ENCODE measurements around the gene TRAPPC3. TPM values are rescaled to one million over a fixed set of nuclear protein-coding genes. Genes with fewer than 3 reads are reported as not detected.

Gene TRAPPC3
- total and polyA plus RNA-seq, 3 experiments from 2014 or later = 61.7 to 117 (median 63.1) TPM

- ChIA-PET POLR2A (no interaction called here), CTCF (interaction anchor here (1.8 to 6.0 kb wide), 3 partner anchors 29 to 131 kb away, joined by 5 to 57 read pairs (median 8); no protein-coding TSS in a partner anchor)
- H3K36me3 ChIP-seq (ENCODE audit: insufficient read depth, low read length) = no peaks in the 10 kb centered on the region
Measured at GRCh38 chr1:36154335-36154734, 5.0 kb upstream of the TRAPPC3 start.

GRCh38 chr1:36153476-36153875 is 4.2 kb upstream of the TRAPPC3 start:
- Histone ChIP-seq H3K27me3 (ENCODE audit: insufficient read depth, low read length, poor library complexity, severe bottlenecking) (no peaks in the 10 kb centered on the region), H3K4me1 (ENCODE audit: insufficient read depth, low read length) (peaks cover 70% of the 10 kb centered on the region), H3K9me3 (ENCODE audit: low read length) (no peaks in the 10 kb centered on the region), H3K27ac (ENCODE audit: low read depth, low read length) (no peak overlapping the region), H3K4me3 (ENCODE audit: low read length) (no peak overlapping the region), H3K36me3 (ENCODE audit: insufficient read depth, low read length) (no peaks in the 10 kb centered on the region)
- H3K27ac Mint-ChIP-seq = peak overlapping the region; percentile 50 to 98 (median 78)
- H3K27me3 Mint-ChIP-seq = peaks cover 0 to 1% of the 10 kb centered on the region in 2 donors
- H3K4me3 Mint-ChIP-seq = peak overlapping the region; percentile 25 to 96 (median 39)
- peaks cover 0 to 25% (median 0%) of the 10 kb centered on the region in 3 donors for H3K36me3 Mint-ChIP-seq
- ChIA-PET CTCF (interaction anchor here (2.4 to 6.0 kb wide), 2 partner anchors 35 to 132 kb away, joined by 8 to 57 read pairs; no protein-coding TSS in a partner anchor), POLR2A (interaction anchor here (1.1 kb wide), 1 partner anchor 41 kb away, joined by 7 read pairs; no protein-coding TSS in a partner anchor)
- no peaks in the 10 kb centered on the region for H3K9me3 Mint-ChIP-seq
- peaks cover 70 to 81% (median 72%) of the 10 kb centered on the region in 3 donors for H3K4me1 Mint-ChIP-seq
- no peak for DNase-seq

More at GRCh38 chr1:36154335-36154734, 5.0 kb upstream of the TRAPPC3 start:
- peaks cover 73% of the 10 kb centered on the region for H3K4me1 ChIP-seq (ENCODE audit: insufficient read depth, low read length)
- no peaks in the 10 kb centered on the region for H3K27me3 ChIP-seq (ENCODE audit: insufficient read depth, low read length, poor library complexity, severe bottlenecking)
- H3K4me3 ChIP-seq (ENCODE audit: low read length) = no peak overlapping the region
- DNase-seq = no peak
- H3K27ac ChIP-seq (ENCODE audit: low read depth, low read length) = no peak overlapping the region
- Mint-ChIP-seq H3K4me1 (peaks cover 69 to 79% (median 71%) of the 10 kb centered on the region in 3 donors), H3K9me3 (no peaks in the 10 kb centered on the region), H3K27ac (peak overlapping the region; percentile 74 to 97 (median 92)), H3K27me3 (peaks cover 0 to under 1% of the 10 kb centered on the region in 2 donors), H3K36me3 (peaks cover 0 to 23% (median 0%) of the 10 kb centered on the region in 3 donors), H3K4me3 (peak overlapping the region; percentile 81 to 96 (median 87))
- no peaks in the 10 kb centered on the region for H3K9me3 ChIP-seq (ENCODE audit: low read length)

GRCh38 chr1:36151845-36152203 is 2.5 kb upstream of the TRAPPC3 start:
- Histone ChIP-seq H3K4me3 (ENCODE audit: low read length) (peak overlapping the region; percentile 60), H3K27ac (ENCODE audit: low read depth, low read length) (peak overlapping the region; percentile 87), H3K27me3 (ENCODE audit: insufficient read depth, low read length, poor library complexity, severe bottlenecking) (no peaks in the 10 kb centered on the region), H3K4me1 (ENCODE audit: insufficient read depth, low read length) (peaks cover 66% of the 10 kb centered on the region), H3K36me3 (ENCODE audit: insufficient read depth, low read length) (no peaks in the 10 kb centered on the region), H3K9me3 (ENCODE audit: low read length) (no peaks in the 10 kb centered on the region)
- DNase-seq = peak; percentile 50 to 74 (median 61)
- Mint-ChIP-seq H3K9me3 (no peaks in the 10 kb centered on the region), H3K36me3 (peaks cover 0 to 11% (median 2%) of the 10 kb centered on the region in 3 donors), H3K27me3 (peaks cover 0 to 1% of the 10 kb centered on the region in 2 donors), H3K27ac (peak overlapping the region; percentile 85 to 100 (median 96)), H3K4me1 (peaks cover 67 to 81% (median 72%) of the 10 kb centered on the region in 3 donors), H3K4me3 (peak overlapping the region; percentile 67 to 79 (median 75))
- POLR2A ChIA-PET = interaction anchor here (0.6 to 4.0 kb wide), 4 partner anchors 8 to 74 kb away, joined by 5 to 43 read pairs (median 9); partner anchors contain the start of gene THRAP3
- CTCF ChIA-PET = interaction anchor here (1.0 to 4.2 kb wide), 3 partner anchors 9 to 134 kb away, joined by 6 to 190 read pairs (median 79); no protein-coding TSS in a partner anchor

- H3K36me3 ChIP-seq (ENCODE audit: insufficient read depth, low read length) = no peaks in the 10 kb centered on the region
- Mint-ChIP-seq H3K4me1 (peaks cover 70 to 85% (median 76%) of the 10 kb centered on the region in 3 donors), H3K9me3 (no peaks in the 10 kb centered on the region), H3K27me3 (peaks cover 0 to 1% of the 10 kb centered on the region in 2 donors), H3K36me3 (peaks cover 0 to 10% (median 2%) of the 10 kb centered on the region in 3 donors), H3K27ac (peak overlapping the region; percentile 98 to 100 (median 99)), H3K4me3 (peak overlapping the region; percentile 75 to 100 (median 98))
- H3K4me3 ChIP-seq (ENCODE audit: low read length) = peak overlapping the region; percentile 60
- ChIA-PET POLR2A (interaction anchor here (0.6 to 4.0 kb wide), 7 partner anchors 9 to 74 kb away, joined by 5 to 43 read pairs (median 11); partner anchors contain the start of gene THRAP3), CTCF (interaction anchor here (0.6 to 4.2 kb wide), 5 partner anchors 10 to 135 kb away, joined by 4 to 190 read pairs (median 14); no protein-coding TSS in a partner anchor)
- peaks cover 66% of the 10 kb centered on the region for H3K4me1 ChIP-seq (ENCODE audit: insufficient read depth, low read length)
- no peak for DNase-seq
- H3K9me3 ChIP-seq (ENCODE audit: low read length) = no peaks in the 10 kb centered on the region
- H3K27ac ChIP-seq (ENCODE audit: low read depth, low read length) = peak overlapping the region; percentile 87
- no peaks in the 10 kb centered on the region for H3K27me3 ChIP-seq (ENCODE audit: insufficient read depth, low read length, poor library complexity, severe bottlenecking)
Measured at GRCh38 chr1:36151134-36151844, 2.0 kb upstream of the TRAPPC3 start.

- no peaks in the 10 kb centered on the region for H3K9me3 Mint-ChIP-seq
- POLR2A ChIA-PET = interaction anchor here (0.5 to 4.0 kb wide), 9 partner anchors 10 to 173 kb away, joined by 3 to 43 read pairs (median 9); partner anchors contain the start of genes SH3D21 and THRAP3
Measured at GRCh38 chr1:36150296-36151133, 1.2 kb upstream of the TRAPPC3 start.

GRCh38 chr1:36149973-36150295 is 648 bp upstream of the TRAPPC3 start:
- peaks cover 61% of the 10 kb centered on the region for H3K4me1 ChIP-seq (ENCODE audit: insufficient read depth, low read length)
- Mint-ChIP-seq H3K4me1 (peaks cover 67 to 81% (median 75%) of the 10 kb centered on the region in 3 donors), H3K4me3 (peak overlapping the region; percentile 95 to 100 (median 99)), H3K36me3 (peaks cover 0 to 10% (median 2%) of the 10 kb centered on the region in 3 donors), H3K9me3 (no peaks in the 10 kb centered on the region), H3K27ac (peak overlapping the region; percentile 98 to 100 (median 99)), H3K27me3 (peaks cover 0 to 1% of the 10 kb centered on the region in 2 donors)
- H3K36me3 ChIP-seq (ENCODE audit: insufficient read depth, low read length) = no peaks in the 10 kb centered on the region
- no peaks in the 10 kb centered on the region for H3K27me3 ChIP-seq (ENCODE audit: insufficient read depth, low read length, poor library complexity, severe bottlenecking)
- ChIA-PET POLR2A (interaction anchor here (0.5 to 4.0 kb wide), 12 partner anchors 10 to 236 kb away, joined by 3 to 43 read pairs (median 6); partner anchors contain the start of genes ADPRS, SH3D21, STK40 and THRAP3), CTCF (interaction anchor here (0.6 to 4.2 kb wide), 32 partner anchors 8 to 1144 kb away, joined by 3 to 190 read pairs (median 4); partner anchors contain the start of genes LSM10 and THRAP3)
- no peaks in the 10 kb centered on the region for H3K9me3 ChIP-seq (ENCODE audit: low read length)
- no peak for DNase-seq
- H3K4me3 ChIP-seq (ENCODE audit: low read length) = peak overlapping the region; percentile 32
- peak overlapping the region; percentile 87 for H3K27ac ChIP-seq (ENCODE audit: low read depth, low read length)

More at GRCh38 chr1:36150296-36151133, 1.2 kb upstream of the TRAPPC3 start:
- H3K9me3 ChIP-seq (ENCODE audit: low read length) = no peaks in the 10 kb centered on the region
- peak overlapping the region; percentile 6 for H3K4me3 ChIP-seq (ENCODE audit: low read length)
- Mint-ChIP-seq H3K27me3 (peaks cover 0 to 1% of the 10 kb centered on the region in 2 donors), H3K4me1 (peaks cover 70 to 84% (median 76%) of the 10 kb centered on the region in 3 donors), H3K4me3 (peak overlapping the region; percentile 95 to 100 (median 99)), H3K27ac (peak overlapping the region; percentile 98 to 100 (median 99)), H3K36me3 (peaks cover 0 to 10% (median 2%) of the 10 kb centered on the region in 3 donors)
- H3K36me3 ChIP-seq (ENCODE audit: insufficient read depth, low read length) = no peaks in the 10 kb centered on the region
- DNase-seq = peak; percentile 51 to 86 (median 66)
- H3K4me1 ChIP-seq (ENCODE audit: insufficient read depth, low read length) = peaks cover 66% of the 10 kb centered on the region
- no peaks in the 10 kb centered on the region for H3K27me3 ChIP-seq (ENCODE audit: insufficient read depth, low read length, poor library complexity, severe bottlenecking)
- CTCF ChIA-PET = interaction anchor here (0.6 to 4.2 kb wide), 31 partner anchors 7 to 1145 kb away, joined by 3 to 190 read pairs (median 5); partner anchors contain the start of genes LSM10 and THRAP3
- peak overlapping the region; percentile 87 for H3K27ac ChIP-seq (ENCODE audit: low read depth, low read length)

- H3K36me3 Mint-ChIP-seq = peaks cover 0 to 13% (median 2%) of the 10 kb centered on the region in 3 donors
- H3K4me1 ChIP-seq (ENCODE audit: insufficient read depth, low read length) = peaks cover 54% of the 10 kb centered on the region
- peak overlapping the region; percentile 66 for H3K4me3 ChIP-seq (ENCODE audit: low read length)
- ChIA-PET POLR2A (interaction anchor here (0.5 to 4.0 kb wide), 10 partner anchors 11 to 400 kb away, joined by 3 to 43 read pairs (median 6); partner anchors contain the start of genes ADPRS, AGO1, SH3D21 and STK40), CTCF (interaction anchor here (1.0 to 4.2 kb wide), 26 partner anchors 12 to 271 kb away, joined by 3 to 190 read pairs (median 6); partner anchors contain the start of gene THRAP3)
- no peaks in the 10 kb centered on the region for H3K9me3 Mint-ChIP-seq
- peak overlapping the region; percentile 98 to 100 (median 99) for H3K27ac Mint-ChIP-seq
- H3K27me3 Mint-ChIP-seq = peaks cover 0 to 1% of the 10 kb centered on the region in 2 donors
- H3K4me3 Mint-ChIP-seq = peak overlapping the region; percentile 95 to 100 (median 99)
- DNase-seq = peak in 1 of 5 donors; percentile 10
- H3K4me1 Mint-ChIP-seq = peaks cover 62 to 77% (median 71%) of the 10 kb centered on the region in 3 donors
- H3K27me3 ChIP-seq (ENCODE audit: insufficient read depth, low read length, poor library complexity, severe bottlenecking) = no peaks in the 10 kb centered on the region
- no peaks in the 10 kb centered on the region for H3K36me3 ChIP-seq (ENCODE audit: insufficient read depth, low read length)
- no peaks in the 10 kb centered on the region for H3K9me3 ChIP-seq (ENCODE audit: low read length)
- H3K27ac ChIP-seq (ENCODE audit: low read depth, low read length) = peak overlapping the region; percentile 87
Measured at GRCh38 chr1:36148821-36149236, 457 bp downstream of the TRAPPC3 start.

Measured in CD8-positive, alpha-beta memory T cell (primary cell).